ENCODE data around the gene FGA. TPM values are rescaled to one million over a fixed set of nuclear protein-coding genes. Genes with fewer than 3 reads are reported as not detected.

The FGA gene
- total and polyA plus RNA-seq, 2 of the 8 experiments (the other 6 are each of a cell fraction or from before 2014, with no cell fraction given), result not detected

DNA sequence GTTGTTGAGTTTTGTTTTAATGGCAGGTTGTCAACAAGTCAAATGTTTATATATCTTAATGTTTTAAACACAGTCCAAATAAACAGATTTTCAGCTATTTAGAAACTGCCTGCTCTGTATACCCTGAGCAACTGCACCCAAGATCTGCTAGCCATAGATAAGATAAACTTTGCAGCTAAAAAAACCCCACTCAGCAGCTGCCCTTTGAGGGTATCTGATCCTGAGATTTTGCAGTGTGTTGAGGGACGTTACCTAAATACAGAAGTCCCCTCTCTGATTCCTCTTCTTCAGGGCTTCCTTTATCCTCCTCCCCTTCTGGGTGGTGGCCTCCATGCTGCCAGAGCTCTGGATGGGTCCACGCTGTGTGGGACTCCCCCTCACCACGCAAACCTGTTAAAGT lies 32.9 kb upstream of the FGA start (continued):
- TF ChIP-seq, protein P1, sequence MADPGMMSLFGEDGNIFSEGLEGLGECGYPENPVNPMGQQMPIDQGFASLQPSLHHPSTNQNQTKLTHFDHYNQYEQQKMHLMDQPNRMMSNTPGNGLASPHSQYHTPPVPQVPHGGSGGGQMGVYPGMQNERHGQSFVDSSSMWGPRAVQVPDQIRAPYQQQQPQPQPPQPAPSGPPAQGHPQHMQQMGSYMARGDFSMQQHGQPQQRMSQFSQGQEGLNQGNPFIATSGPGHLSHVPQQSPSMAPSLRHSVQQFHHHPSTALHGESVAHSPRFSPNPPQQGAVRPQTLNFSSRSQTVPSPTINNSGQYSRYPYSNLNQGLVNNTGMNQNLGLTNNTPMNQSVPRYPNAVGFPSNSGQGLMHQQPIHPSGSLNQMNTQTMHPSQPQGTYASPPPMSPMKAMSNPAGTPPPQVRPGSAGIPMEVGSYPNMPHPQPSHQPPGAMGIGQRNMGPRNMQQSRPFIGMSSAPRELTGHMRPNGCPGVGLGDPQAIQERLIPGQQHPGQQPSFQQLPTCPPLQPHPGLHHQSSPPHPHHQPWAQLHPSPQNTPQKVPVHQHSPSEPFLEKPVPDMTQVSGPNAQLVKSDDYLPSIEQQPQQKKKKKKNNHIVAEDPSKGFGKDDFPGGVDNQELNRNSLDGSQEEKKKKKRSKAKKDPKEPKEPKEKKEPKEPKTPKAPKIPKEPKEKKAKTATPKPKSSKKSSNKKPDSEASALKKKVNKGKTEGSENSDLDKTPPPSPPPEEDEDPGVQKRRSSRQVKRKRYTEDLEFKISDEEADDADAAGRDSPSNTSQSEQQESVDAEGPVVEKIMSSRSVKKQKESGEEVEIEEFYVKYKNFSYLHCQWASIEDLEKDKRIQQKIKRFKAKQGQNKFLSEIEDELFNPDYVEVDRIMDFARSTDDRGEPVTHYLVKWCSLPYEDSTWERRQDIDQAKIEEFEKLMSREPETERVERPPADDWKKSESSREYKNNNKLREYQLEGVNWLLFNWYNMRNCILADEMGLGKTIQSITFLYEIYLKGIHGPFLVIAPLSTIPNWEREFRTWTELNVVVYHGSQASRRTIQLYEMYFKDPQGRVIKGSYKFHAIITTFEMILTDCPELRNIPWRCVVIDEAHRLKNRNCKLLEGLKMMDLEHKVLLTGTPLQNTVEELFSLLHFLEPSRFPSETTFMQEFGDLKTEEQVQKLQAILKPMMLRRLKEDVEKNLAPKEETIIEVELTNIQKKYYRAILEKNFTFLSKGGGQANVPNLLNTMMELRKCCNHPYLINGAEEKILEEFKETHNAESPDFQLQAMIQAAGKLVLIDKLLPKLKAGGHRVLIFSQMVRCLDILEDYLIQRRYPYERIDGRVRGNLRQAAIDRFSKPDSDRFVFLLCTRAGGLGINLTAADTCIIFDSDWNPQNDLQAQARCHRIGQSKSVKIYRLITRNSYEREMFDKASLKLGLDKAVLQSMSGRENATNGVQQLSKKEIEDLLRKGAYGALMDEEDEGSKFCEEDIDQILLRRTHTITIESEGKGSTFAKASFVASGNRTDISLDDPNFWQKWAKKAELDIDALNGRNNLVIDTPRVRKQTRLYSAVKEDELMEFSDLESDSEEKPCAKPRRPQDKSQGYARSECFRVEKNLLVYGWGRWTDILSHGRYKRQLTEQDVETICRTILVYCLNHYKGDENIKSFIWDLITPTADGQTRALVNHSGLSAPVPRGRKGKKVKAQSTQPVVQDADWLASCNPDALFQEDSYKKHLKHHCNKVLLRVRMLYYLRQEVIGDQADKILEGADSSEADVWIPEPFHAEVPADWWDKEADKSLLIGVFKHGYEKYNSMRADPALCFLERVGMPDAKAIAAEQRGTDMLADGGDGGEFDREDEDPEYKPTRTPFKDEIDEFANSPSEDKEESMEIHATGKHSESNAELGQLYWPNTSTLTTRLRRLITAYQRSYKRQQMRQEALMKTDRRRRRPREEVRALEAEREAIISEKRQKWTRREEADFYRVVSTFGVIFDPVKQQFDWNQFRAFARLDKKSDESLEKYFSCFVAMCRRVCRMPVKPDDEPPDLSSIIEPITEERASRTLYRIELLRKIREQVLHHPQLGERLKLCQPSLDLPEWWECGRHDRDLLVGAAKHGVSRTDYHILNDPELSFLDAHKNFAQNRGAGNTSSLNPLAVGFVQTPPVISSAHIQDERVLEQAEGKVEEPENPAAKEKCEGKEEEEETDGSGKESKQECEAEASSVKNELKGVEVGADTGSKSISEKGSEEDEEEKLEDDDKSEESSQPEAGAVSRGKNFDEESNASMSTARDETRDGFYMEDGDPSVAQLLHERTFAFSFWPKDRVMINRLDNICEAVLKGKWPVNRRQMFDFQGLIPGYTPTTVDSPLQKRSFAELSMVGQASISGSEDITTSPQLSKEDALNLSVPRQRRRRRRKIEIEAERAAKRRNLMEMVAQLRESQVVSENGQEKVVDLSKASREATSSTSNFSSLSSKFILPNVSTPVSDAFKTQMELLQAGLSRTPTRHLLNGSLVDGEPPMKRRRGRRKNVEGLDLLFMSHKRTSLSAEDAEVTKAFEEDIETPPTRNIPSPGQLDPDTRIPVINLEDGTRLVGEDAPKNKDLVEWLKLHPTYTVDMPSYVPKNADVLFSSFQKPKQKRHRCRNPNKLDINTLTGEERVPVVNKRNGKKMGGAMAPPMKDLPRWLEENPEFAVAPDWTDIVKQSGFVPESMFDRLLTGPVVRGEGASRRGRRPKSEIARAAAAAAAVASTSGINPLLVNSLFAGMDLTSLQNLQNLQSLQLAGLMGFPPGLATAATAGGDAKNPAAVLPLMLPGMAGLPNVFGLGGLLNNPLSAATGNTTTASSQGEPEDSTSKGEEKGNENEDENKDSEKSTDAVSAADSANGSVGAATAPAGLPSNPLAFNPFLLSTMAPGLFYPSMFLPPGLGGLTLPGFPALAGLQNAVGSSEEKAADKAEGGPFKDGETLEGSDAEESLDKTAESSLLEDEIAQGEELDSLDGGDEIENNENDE (IDR thresholded peaks at IDR 0.05; ENCODE audit: insufficient replicate concordance, low read length), result no peak
- TF ChIP-seq TCF12 (IDR thresholded peaks at IDR 0.05; ENCODE audit: low read depth, low read length), result no peak

Data from H1 (cell line).